Measurements from ENCODE around the gene SPC24.

GRCh38 chr19:11111771-11112144 is 43.8 kb downstream of the SPC24 start:
- TF ChIP-seq CTCF (IDR thresholded peaks at IDR 0.05; ENCODE audit: low read length): no peak
- TF ChIP-seq EZH2 (IDR thresholded peaks at IDR 0.05; ENCODE audit: borderline replicate concordance, low read length): no peak
